Kidney (tissue), 14 donors: ENCODE results near the gene PLCH1. TPM values are rescaled to one million over a fixed set of nuclear protein-coding genes. Genes with fewer than 3 reads are reported as not detected.
A peak's percentile ranks its signal among the peaks of the same experiment; 100 is the strongest.

Experiments
- DNase-seq, 5 donors: peaks; one replicate each; pipeline ENCODE4 v3.0.0-alpha.2; 2013 to 2020
- FAIRE-seq: peaks from 2 replicates; lab custom pipeline; 2012; peaks lifted over from hg19 to GRCh38; lab: Jason Lieb, UNC
- H3K27ac ChIP-seq, 2 donors: one replicate each; pipeline ENCODE4 v1.7.0; 2013; ENCODE audit warnings: low read depth in 2 of 2, low read length in 2 of 2, inconsistent platforms in 1 of 2
- H3K27me3 ChIP-seq: one replicate; pipeline ENCODE4 v1.7.1; 2013; ENCODE audit warnings: low read length, inconsistent platforms; ENCODE audit not compliant: control insufficient read depth, insufficient read depth
- H3K36me3 ChIP-seq, 3 donors: one replicate each; pipeline versions ENCODE4 v1.7.0 to v1.7.1; 2013; ENCODE audit warnings: low read length in 3 of 3, control low read depth in 1 of 3, inconsistent platforms in 1 of 3; ENCODE audit not compliant: insufficient read depth in 3 of 3, control insufficient read depth in 2 of 3
- H3K4me1 ChIP-seq, 3 donors: one replicate each; pipeline versions ENCODE4 v1.7.0 to v1.7.1; 2013; ENCODE audit warnings: low read length in 3 of 3, inconsistent platforms in 1 of 3, low read depth in 1 of 3; ENCODE audit not compliant: control insufficient read depth in 2 of 3, insufficient read depth in 2 of 3
- H3K4me3 ChIP-seq, 3 donors: one replicate each; pipeline versions ENCODE4 v1.7.0 to v1.8.1; 2013; ENCODE audit warnings: low read length in 3 of 3, control low read depth in 1 of 3, inconsistent platforms in 1 of 3
- H3K9ac ChIP-seq, 3 donors: one replicate each; pipeline versions ENCODE4 v1.7.0 to v1.7.1; 2013; ENCODE audit warnings: low read length in 3 of 3, control low read depth in 1 of 3, inconsistent platforms in 1 of 3
- H3K9me3 ChIP-seq, 3 donors: one replicate each; pipeline versions ENCODE4 v1.7.0 to v1.7.1; 2013; ENCODE audit warnings: low read length in 3 of 3, control low read depth in 1 of 3, inconsistent platforms in 1 of 3; ENCODE audit not compliant: control insufficient read depth in 2 of 3, insufficient read depth in 1 of 3
- CTCF ChIP-seq: IDR thresholded peaks from 3 replicates; pipeline ENCODE4 v1.5.1; 2012; ENCODE audit warnings: mild to moderate bottlenecking, moderate library complexity, borderline replicate concordance; ENCODE audit not compliant: insufficient read depth; ENCODE audit errors: extremely low read depth
- intact Hi-C: fragments of 100-400 bp; cut with DNase I; formaldehyde crosslinking; loops from one replicate; pipeline ENCODE4 v1.11.1; 2022
- polyA plus RNA-seq: library from polyadenylated mRNA; stranded (reverse); fragments of 350-450 nt; fragmentation: Illumina TruSeq; extraction: RNeasy Lipid Tissue Mini Kit (QIAGEN cat#74804); gene quantifications from one replicate; pipeline ENCODE4 v1.2.3, GENCODE V29; 2014; ENCODE audit warnings: low read depth, low replicate concordance; ENCODE audit not compliant: insufficient read depth
- total RNA-seq: library from RNA; stranded (reverse); fragmentation: NEBNext Ultra II Directional; extraction: Animal tissue kit (Norgen Biotek cat#: 25700); gene quantifications from one replicate; pipeline ENCODE4 v1.2.1, GENCODE V29; 2021
- donor health status: control.
- donor health status: control.
- donor health status: control.
- donor health status: control.
- donor health status: control.
- donor health status: DM: yes; HTN: yes; CAD: no.
- donor health status: Normal renal cell carcinoma (clear cell type).

Gene PLCH1
- total and polyA plus RNA-seq, 2 donors from 2014 or later: 1.6 to 9.6 TPM

- no peaks in the 10 kb centered on the region for H3K27me3 ChIP-seq
- H3K4me1 ChIP-seq: no peaks in the 10 kb centered on the region
- H3K9me3 ChIP-seq: no peaks in the 10 kb centered on the region
- no peak overlapping the region for H3K27ac ChIP-seq
- H3K36me3 ChIP-seq: no peaks in the 10 kb centered on the region
- no peak for TF ChIP-seq CTCF
- intact Hi-C loops: no loop called here
- no peak overlapping the region for H3K9ac ChIP-seq
- FAIRE-seq: no peak
- peak overlapping the region in 1 of 3 donors; percentile 14 for H3K4me3 ChIP-seq
- peak in 2 of 5 donors; percentile 26 to 37 for DNase-seq
Measured at GRCh38 chr3:155664925-155665695, 79.8 kb downstream of the PLCH1 start.

GRCh38 chr3:155663467-155664212 is 81.2 kb downstream of the PLCH1 start:
- Histone ChIP-seq H3K36me3 (no peaks in the 10 kb centered on the region), H3K4me3 (no peak overlapping the region), H3K27ac (no peak overlapping the region), H3K4me1 (peaks cover 0 to 2% (median 0%) of the 10 kb centered on the region in 3 donors), H3K27me3 (no peaks in the 10 kb centered on the region), H3K9me3 (no peaks in the 10 kb centered on the region), H3K9ac (no peak overlapping the region)
- DNase-seq (no peak), FAIRE-seq (no peak)
- intact Hi-C loops: no loop called here
- TF ChIP-seq CTCF: no peak

DNA sequence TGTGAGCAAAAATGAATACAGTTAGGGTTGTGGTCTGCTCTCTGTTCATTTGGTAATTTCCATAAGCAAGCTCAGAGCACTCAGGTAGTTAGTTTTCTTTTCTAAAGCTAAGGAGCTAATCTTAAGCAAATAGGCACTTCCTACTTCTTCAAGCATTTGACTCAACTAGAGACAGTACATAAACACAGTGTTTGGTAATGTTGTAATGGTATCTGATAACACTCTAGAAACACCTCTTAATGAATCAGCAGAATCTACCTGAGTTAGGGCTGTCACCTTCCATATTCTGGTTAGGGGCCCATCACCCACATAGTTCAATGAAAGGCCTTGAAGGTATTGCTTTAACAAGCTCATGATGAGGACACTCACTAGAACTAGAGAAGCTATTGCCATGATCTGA is 83.1 kb downstream of the PLCH1 start:
- no peak overlapping the region for H3K9ac ChIP-seq
- H3K4me3 ChIP-seq: no peak overlapping the region
- no peak for DNase-seq
- intact Hi-C loops: no loop called here
- no peaks in the 10 kb centered on the region for H3K9me3 ChIP-seq
- peaks cover 0 to 2% (median 0%) of the 10 kb centered on the region in 3 donors for H3K4me1 ChIP-seq
- H3K27me3 ChIP-seq: no peaks in the 10 kb centered on the region
- TF ChIP-seq CTCF: no peak
- no peak overlapping the region for H3K27ac ChIP-seq
- no peak for FAIRE-seq
- no peaks in the 10 kb centered on the region for H3K36me3 ChIP-seq
